Activated gamma-delta T cell treated with Interleukin-2 at 50 U/mL for 16 hours (primary cell): ENCODE measurements around the gene DBNDD1.
"Not testable (repeated sequence)": the region's sequence is repeated elsewhere in the genome, so short reads cannot be mapped to it uniquely, and the experiment has no call there.

ENCODE experiments used
- DNase-seq: peaks from one replicate; pipeline ENCODE4 v3.0.0-alpha.2; 2020

The DBNDD1 gene

GRCh38 chr16:90018652-90019542 lies at the start of gene DBNDD1:
DBNDD1 (minus strand) TSS chr16:90019456; CDS start chr16:90019341, 115 bp downstream.
- no peak for DNase-seq

- no peak for DNase-seq
Observed at GRCh38 chr16:90061437-90061836, 42.2 kb upstream of the DBNDD1 start.

DNA sequence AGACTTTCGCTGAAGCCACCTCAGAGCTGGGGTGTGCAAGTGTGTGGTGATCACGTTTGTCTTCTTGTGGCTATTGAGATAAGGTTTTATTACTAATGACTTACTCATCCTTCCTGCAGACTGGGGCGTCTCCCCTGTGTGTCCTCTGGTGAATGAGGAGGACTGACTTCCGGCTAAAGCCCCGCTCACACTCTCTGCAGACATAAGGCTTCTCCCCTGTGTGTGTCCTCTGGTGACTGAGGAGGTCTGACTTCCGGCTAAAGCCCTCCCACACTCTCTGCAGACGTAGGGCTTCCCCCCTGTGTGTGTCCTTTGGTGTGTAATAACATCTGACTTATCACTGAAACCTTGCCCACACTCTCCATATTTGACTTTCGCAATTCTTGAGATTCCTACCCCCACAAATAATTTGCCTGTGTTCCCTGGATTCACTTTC lies 38.5 kb upstream of the DBNDD1 start:
- DNase-seq: no peak

DNA sequence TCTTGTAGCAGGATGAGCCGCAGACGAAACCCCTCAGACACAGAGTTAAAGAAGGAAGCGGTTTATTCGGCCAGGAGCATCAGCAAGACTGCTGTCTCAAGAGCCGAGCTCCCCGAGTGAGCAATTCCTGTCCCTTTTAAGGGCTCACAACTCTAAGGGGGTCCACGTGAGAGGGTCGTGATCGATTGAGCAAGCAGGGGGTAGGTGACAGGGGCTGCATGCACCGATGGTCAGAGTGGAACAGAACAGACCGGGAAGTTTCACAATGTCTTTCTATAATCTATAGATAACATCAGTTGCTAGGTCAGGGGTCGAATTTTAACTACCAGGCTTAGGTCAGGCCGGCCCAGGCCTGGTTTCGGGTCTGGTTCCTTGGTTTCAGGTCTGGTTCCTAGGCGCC lies 37.3 kb upstream of the DBNDD1 start:
- not testable (repeated sequence) for DNase-seq

GRCh38 chr16:90055371-90055770 lies 36.1 kb upstream of the DBNDD1 start:
- no peak for DNase-seq

DNA sequence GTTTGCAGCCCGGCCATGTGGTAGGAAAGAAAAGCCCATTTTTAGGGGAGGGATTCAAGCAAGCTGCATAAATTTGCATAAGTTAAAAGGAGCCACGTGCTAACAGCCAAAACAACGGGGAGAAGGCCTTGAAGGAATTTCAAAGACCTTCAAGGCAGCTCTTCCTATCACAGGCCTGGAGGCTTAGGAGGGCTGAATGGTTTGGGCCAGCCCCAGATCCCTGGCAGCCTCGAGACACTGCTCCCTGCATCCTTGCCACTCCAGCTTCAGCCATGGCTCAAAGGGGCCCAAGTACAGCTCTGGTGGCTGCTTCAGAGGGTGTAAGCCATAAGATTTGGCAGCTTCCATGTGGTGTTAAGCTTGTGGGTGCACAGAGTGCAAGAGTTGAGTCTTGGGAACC lies 35.3 kb upstream of the DBNDD1 start:
- DNase-seq: no peak

DNA sequence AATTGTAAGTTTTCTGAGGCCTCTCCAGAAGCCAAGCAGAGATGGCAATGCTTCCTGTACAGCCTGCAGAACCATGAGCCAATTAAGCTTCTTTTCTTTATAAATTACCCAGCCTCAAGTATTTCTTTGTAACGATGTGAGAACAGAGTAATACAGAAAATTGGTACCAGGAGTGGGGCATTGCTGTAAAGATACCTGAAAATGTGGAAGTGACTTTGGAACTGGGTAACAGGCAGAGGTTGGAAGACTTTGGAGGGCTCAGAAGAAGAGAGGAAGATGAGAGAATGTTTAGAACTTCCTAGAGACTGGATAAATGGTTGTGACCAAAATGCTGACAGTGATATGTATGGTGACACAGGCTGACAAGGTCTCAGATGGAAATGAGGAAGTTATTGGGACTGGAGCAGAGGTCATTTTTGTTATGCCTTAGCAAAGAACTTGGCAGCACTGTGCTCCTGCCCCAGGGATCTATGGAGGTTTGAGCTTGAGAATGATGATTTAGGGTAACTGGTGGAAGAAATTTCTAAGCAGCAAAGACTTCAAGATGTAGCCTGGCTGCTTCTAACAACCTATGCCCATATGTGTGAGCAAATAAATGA lies 34.7 kb upstream of the DBNDD1 start:
- no peak for DNase-seq

GRCh38 chr16:90050969-90051368 lies 31.7 kb upstream of the DBNDD1 start:
- DNase-seq: no peak

DNA sequence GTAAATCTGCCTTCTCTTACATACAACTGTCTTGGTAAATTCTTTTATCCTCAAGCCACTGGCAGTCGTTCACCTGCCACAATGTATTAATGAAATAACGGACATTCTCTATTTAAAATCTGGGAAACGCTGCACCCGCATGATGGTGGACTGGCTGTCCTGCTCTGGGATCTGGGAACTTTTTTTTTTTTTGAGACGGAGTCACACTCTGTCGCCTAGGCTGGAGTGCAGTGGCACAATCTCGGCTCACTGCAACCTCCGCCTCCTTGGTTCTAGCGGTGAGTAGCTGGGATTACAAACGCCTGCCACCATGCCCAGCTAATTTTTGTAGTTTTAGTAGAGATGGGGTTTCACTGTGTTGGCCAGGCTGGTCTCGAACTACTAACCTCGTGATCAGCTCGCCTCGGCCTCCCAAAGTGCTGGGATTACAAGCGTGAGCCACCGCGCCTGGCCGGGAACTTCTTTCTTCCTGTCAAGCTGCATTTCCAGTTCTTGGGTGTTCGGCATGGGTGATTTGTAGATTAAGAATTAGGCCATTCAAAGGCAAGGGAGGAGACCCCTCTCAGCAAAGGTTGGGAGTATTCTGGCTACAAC lies 29.6 kb upstream of the DBNDD1 start:
- no peak for DNase-seq

DNA sequence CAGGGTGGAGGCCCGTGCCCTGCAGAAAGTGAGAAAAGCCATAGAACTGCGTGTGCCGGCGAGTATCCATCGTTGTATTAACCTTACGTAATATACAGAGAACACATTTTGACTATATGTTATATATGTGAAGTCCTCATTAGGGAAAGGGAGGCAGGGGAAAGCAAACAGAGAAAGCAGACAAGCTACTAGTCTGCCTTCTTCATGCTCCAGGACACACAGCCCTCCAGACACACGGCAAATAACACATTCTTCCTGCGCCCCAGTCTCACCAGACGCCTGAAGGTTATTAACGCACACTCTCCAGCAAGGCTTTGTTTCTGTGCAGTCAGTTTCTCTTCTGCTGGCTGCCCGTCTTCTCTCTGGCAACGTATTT lies 29.1 kb upstream of the DBNDD1 start:
- no peak for DNase-seq

DNA sequence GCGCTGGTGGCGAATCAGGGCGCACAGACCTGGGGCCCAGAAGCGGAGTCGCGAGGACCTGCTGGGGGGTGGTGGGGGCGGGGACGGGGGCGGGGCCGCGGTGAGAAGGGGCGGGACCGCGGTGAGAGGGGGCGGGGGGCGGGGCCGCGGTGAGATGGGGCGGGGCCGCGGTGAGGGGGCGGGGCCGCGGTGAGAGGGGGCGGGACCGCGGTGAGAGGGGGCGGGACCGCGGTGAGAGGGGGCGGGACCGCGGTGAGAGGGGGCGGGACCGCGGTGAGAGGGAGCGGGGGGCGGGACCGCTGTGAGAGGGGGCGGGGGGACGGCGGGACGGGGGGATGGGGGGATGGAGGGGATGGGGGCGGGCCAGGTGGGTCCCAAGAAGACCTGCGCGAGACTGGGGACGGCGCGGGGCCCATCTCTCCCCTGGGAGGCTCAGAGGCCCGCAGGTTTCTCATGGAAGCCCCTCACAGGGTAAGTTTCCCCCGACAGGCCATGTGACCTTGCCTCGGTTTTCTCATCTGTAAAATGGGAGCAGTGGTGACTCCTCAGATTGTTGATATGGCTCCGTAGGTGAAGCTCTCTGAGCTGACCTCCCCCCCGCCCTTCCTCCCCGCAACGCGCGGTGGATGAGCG lies 28.6 kb upstream of the DBNDD1 start:
- DNase-seq: no peak

DNA sequence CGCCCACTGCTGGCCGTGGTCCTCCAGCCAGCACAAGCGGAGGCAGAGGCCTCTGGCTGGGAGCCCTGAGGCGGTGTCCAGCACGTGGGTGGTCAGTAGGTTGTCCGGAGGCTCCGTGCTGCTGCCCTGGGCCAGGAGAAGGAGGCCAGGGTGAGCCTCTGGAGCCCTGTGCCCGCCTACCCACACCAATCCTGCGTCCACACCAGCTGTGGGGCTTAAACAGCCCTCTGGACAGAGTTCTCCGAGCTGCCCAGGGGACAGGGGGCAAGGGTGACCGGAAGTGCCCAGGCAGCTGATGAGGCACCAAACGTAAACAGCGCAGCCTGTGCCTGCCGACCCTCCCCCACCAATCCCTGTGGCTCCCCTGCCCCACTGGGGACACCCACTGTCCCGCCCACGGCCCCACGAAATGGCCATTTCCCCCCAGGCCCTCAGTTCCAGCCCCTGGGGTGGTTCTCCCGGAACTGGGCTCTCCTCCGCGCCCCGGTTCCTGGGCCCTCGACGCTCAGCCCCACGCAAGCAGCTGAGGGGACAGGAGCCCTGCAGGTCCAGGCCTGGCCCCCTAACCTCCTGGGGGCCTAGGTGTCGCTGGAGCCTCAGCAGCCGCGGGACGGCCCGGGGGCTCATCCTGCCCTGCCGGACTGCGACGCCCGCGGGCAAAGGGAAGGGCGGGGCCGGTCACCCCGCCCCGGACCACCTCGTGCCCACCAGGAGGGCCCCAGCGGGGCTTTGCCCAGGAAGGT lies 27.9 kb upstream of the DBNDD1 start:
- DNase-seq: no peak

GRCh38 chr16:90046122-90046970 lies 27.1 kb upstream of the DBNDD1 start:
- DNase-seq: no peak

GRCh38 chr16:90044111-90044551 lies 24.9 kb upstream of the DBNDD1 start:
- DNase-seq: no peak

DNA sequence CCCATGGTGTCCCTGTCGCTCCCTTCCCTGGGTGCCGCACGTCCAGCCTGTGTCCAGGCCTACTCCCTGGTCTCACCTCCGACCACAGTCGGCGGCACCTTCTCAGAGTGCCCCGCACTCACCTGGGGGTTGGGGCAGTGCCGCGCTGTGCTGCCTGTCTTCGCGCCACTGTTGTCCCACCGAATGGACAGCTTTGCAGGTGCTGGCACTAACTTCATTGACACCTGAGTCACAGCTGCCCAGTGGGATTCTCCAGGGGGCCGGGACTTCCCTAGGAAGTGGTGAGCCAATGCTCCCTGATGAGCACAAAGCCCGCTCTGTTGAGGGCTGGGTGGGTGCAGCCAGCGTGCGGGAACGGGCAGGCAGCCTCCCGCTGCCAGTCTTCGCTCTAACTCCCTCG lies 24.3 kb upstream of the DBNDD1 start:
- DNase-seq: no peak

DNA sequence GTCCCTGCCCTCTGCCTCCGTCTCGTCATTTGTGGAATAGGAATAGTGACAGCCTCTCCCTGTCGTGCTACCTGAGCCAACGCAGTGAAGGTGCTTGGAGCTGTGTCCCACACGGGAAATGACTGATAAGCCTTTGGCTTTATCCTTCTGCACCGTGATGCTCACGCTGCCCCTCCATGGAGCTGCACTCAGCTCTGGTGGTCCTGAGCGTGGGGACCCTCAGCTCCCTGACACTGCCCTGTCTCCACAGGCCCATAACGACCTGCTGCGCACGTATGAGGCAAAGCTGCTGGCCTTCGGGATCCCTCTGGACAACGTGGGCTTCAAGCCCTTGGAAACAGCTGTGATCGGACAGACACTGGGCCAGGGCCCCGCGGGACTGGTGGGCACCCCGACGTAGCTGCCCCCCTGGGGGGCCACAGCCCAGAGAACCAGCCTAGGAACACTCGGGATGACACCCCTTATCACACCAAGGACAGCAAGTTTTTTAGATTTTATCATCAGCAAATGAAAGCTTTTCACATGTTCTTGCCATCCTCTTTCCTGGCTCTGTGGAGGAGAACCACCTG lies 23.8 kb upstream of the DBNDD1 start:
- no peak for DNase-seq

DNA sequence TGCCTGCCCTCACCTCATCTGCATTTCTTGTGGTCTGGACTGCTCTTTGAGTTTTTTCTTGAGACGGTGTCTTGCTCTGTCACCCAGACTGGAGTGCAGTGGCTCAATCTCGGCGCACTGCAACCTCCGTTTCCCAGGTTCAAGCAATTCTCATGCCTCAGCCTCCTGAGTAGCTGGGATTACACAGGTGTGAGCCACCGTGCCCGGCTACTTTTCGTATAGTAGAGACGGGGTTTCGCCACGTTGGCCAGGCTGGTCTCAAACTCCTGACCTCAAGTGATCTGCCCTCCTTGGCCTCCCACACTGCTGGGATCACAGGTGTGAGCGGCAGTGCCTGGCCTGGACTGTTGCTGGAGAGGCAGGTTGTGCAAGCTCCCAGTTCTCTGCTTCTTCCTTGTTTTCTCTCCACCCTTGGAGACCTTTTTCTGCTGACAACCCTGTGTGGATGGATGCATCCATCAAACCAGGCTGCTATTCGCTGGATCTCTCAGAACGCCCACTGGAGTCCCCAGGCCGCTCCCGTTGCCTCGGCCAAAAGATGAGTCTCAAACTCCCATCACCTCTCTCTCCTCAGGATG lies 22.7 kb upstream of the DBNDD1 start:
- no peak for DNase-seq

- DNase-seq: no peak
Observed at GRCh38 chr16:90040152-90041023, 21.1 kb upstream of the DBNDD1 start.

DNA sequence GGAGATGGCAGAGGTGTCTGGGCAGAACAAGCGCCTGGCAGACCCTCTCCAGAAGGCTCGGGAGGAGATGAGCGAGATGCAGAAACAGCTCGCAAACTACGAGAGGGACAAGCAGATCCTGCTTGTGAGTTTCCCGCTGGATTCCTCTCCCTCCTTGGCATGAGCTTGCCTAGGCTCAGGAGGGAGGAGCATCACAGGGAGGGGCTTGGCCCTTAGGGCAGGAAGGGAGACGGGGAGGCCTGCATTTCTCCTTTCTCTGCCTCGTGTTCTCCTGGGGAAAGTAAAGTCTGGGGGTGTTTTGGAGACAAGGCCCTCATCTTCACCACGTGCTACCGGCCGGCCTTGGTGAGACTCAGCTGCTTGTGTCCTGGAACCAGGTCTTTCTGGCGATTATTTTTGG lies 18.0 kb upstream of the DBNDD1 start:
- DNase-seq: no peak

GRCh38 chr16:90035902-90036301 lies 16.6 kb upstream of the DBNDD1 start:
- no peak for DNase-seq
